ENCODE results near the gene NCAPD3. TPM values are rescaled to one million over a fixed set of nuclear protein-coding genes. Genes with fewer than 3 reads are reported as not detected.
"Not testable (repeated sequence)": the region's sequence is repeated elsewhere in the genome, so short reads cannot be mapped to it uniquely, and the experiment has no call there.

NCAPD3 gene
- total RNA-seq, 2 experiments from 2014 or later, result 25.7 to 29.6 TPM

GRCh38 chr11:134116210-134116609, 107.6 kb downstream of the NCAPD3 start:
- peaks cover 14% of the 10 kb centered on the region for H3K27me3 Mint-ChIP-seq
- no peaks in the 10 kb centered on the region for H3K9me3 Mint-ChIP-seq
- CTCF ChIA-PET, result no interaction called here
- H3K4me3 ChIP-seq (ENCODE audit: low read length), result no peak overlapping the region
- DNase-seq (no peak), ATAC-seq (ENCODE audit: poor library complexity) (no peak)
- H3K27me3 ChIP-seq (ENCODE audit: control insufficient read depth in 1 of 2, insufficient read depth in 2 of 2, low read length in 2 of 2), result no peaks in the 10 kb centered on the region
- H3K36me3 Mint-ChIP-seq (ENCODE audit: low read depth), result peaks cover 14% of the 10 kb centered on the region
- TF ChIP-seq CTCF (IDR thresholded peaks at IDR 0.05), result no peak
- H3K27ac Mint-ChIP-seq, result no peak overlapping the region
- intact Hi-C loops (cut with DNase I, micrococcal nuclease), result no loop called here
- H3K4me1 Mint-ChIP-seq (ENCODE audit: low read depth), result no peaks in the 10 kb centered on the region
- H3K4me3 Mint-ChIP-seq, result no peak overlapping the region
- POLR2A ChIA-PET, result no interaction called here
- H3K27ac ChIP-seq (ENCODE audit: low read depth in 1 of 2, low read length in 2 of 2), result no peak overlapping the region
- no peaks in the 10 kb centered on the region for H3K36me3 ChIP-seq (ENCODE audit: insufficient read depth, low read length)
- H3K4me1 ChIP-seq (ENCODE audit: insufficient read depth, low read length), result no peaks in the 10 kb centered on the region
- no peaks in the 10 kb centered on the region for H3K9me3 ChIP-seq (ENCODE audit: control insufficient read depth in 1 of 2, insufficient read depth in 1 of 2, low read length in 2 of 2)

GRCh38 chr11:134113787-134114186, 110.0 kb downstream of the NCAPD3 start:
- H3K9me3 ChIP-seq (ENCODE audit: control insufficient read depth in 1 of 2, insufficient read depth in 1 of 2, low read length in 2 of 2); ATAC-seq (ENCODE audit: poor library complexity); H3K27me3 ChIP-seq (ENCODE audit: control insufficient read depth in 1 of 2, insufficient read depth in 2 of 2, low read length in 2 of 2); H3K9me3 Mint-ChIP-seq; CTCF ChIA-PET; DNase-seq; H3K4me3 Mint-ChIP-seq; H3K27me3 Mint-ChIP-seq; H3K4me3 ChIP-seq (ENCODE audit: low read length); POLR2A ChIA-PET; H3K36me3 ChIP-seq (ENCODE audit: insufficient read depth, low read length); H3K27ac ChIP-seq (ENCODE audit: low read depth in 1 of 2, low read length in 2 of 2); intact Hi-C loops (cut with DNase I, micrococcal nuclease); H3K27ac Mint-ChIP-seq; H3K4me1 Mint-ChIP-seq (ENCODE audit: low read depth); H3K4me1 ChIP-seq (ENCODE audit: insufficient read depth, low read length): not testable (repeated sequence)
- peaks cover 30% of the 10 kb centered on the region for H3K36me3 Mint-ChIP-seq (ENCODE audit: low read depth)

- H3K4me3 Mint-ChIP-seq, result no peak overlapping the region
- H3K27ac Mint-ChIP-seq, result no peak overlapping the region
- H3K27ac ChIP-seq (ENCODE audit: low read depth in 1 of 2, low read length in 2 of 2), result no peak overlapping the region
- no peak for DNase-seq
- H3K4me1 ChIP-seq (ENCODE audit: insufficient read depth, low read length), result no peaks in the 10 kb centered on the region
- no peak for ATAC-seq (ENCODE audit: poor library complexity)
- POLR2A ChIA-PET, result interaction anchor here (0.7 kb wide), 1 partner anchor 182 kb away, joined by 3 read pairs; no protein-coding TSS in a partner anchor
- no peaks in the 10 kb centered on the region for H3K27me3 ChIP-seq (ENCODE audit: control insufficient read depth in 1 of 2, insufficient read depth in 2 of 2, low read length in 2 of 2)
- peaks cover 3% of the 10 kb centered on the region for H3K9me3 Mint-ChIP-seq
- H3K9me3 ChIP-seq (ENCODE audit: control insufficient read depth in 1 of 2, insufficient read depth in 1 of 2, low read length in 2 of 2), result peaks cover 4 to 5% of the 10 kb centered on the region in 2 experiments
- no peaks in the 10 kb centered on the region for H3K36me3 ChIP-seq (ENCODE audit: insufficient read depth, low read length)
- H3K27me3 Mint-ChIP-seq, result no peaks in the 10 kb centered on the region
- intact Hi-C loops (cut with DNase I, micrococcal nuclease), result no loop called here
- no peak overlapping the region for H3K4me3 ChIP-seq (ENCODE audit: low read length)
- CTCF ChIA-PET, result no interaction called here
- TF ChIP-seq CTCF (IDR thresholded peaks at IDR 0.05), result no peak
- H3K36me3 Mint-ChIP-seq (ENCODE audit: low read depth), result peaks cover 41% of the 10 kb centered on the region
- H3K4me1 Mint-ChIP-seq (ENCODE audit: low read depth), result no peaks in the 10 kb centered on the region
Observed at GRCh38 chr11:134110252-134110815, 113.4 kb downstream of the NCAPD3 start.

Other genes starting within 250 kb of the NCAPD3 start
- gene JAM3, start 154.9 kb downstream of the NCAPD3 start, total RNA-seq, result 10 to 100 TPM; 13.5 to 15.3 TPM
- 10 to 100 TPM; 41.6 to 42.2 TPM for gene VPS26B, start 704 bp upstream of the NCAPD3 start, total RNA-seq
- gene THYN1, start 29.4 kb upstream of the NCAPD3 start, total RNA-seq, result 10 to 100 TPM; 25.7 to 26.0 TPM
- gene ACAD8, start 29.6 kb upstream of the NCAPD3 start, total RNA-seq, result 10 to 100 TPM; 15.0 to 16.3 TPM
- 1 to 10 TPM; 1.3 to 1.5 TPM for gene GLB1L3, start 52.4 kb upstream of the NCAPD3 start, total RNA-seq
- gene GLB1L2, start 108.0 kb upstream of the NCAPD3 start, total RNA-seq, result under 1 TPM; 0.59 to 0.63 TPM
- gene B3GAT1, start 188.3 kb upstream of the NCAPD3 start, total RNA-seq, result under 1 TPM; 0.14 to 0.22 TPM